Endothelial cell of umbilical vein (primary cell): ENCODE data around the gene TTC3. TPM values are rescaled to one million over a fixed set of nuclear protein-coding genes. Genes with fewer than 3 reads are reported as not detected.

ENCODE experiments used
- BruUV-seq: library from RNA; stranded (reverse); fragments of 400-500 nt; replicated peaks from 2 replicates; lab custom pipeline; 2021; lab: Mats Ljungman, UMichigan
- CTCF ChIA-PET: fragments of 300-600, 350-600 bp; sonication (Branson Sonifier 250); formaldehyde crosslinking; loops from one replicate; lab custom pipeline; 2021; ENCODE audit warnings: antibody characterized with exemption, inconsistent platforms; lab: Charles Lee
- POLR2A ChIA-PET: fragments of 300-600, 350-600 bp; sonication (Branson Sonifier 250); formaldehyde crosslinking; loops from one replicate; lab custom pipeline; 2021; ENCODE audit warnings: antibody characterized with exemption, inconsistent platforms; lab: Charles Lee
- DNase-seq: peaks from one replicate; pipeline ENCODE4 v3.0.0-alpha.2; 2011; ENCODE audit warnings: low read depth, low spot score
- FAIRE-seq: peaks from 2 replicates; lab custom pipeline; 2011; peaks lifted over from hg19 to GRCh38; lab: Jason Lieb, UNC
- H2AFZ ChIP-seq: 2 replicates; pipeline ENCODE4 v1.6.0; 2012; ENCODE audit warnings: low read depth, low read length, control low read depth, inconsistent platforms
- H3K27ac ChIP-seq: 2 replicates; pipeline ENCODE4 v1.5.1; 2011; ENCODE audit warnings: low read depth, mild to moderate bottlenecking, control low read depth, low read length, moderate library complexity; ENCODE audit not compliant: insufficient read depth
- H3K27me3 ChIP-seq, 2 experiments: 2 replicates each; pipeline versions ENCODE4 v1.6.0 to v1.6.1; 2011; ENCODE audit warnings: low read length in 2 of 2, mixed read lengths in 1 of 2; ENCODE audit not compliant: control insufficient read depth in 2 of 2, insufficient read depth in 2 of 2
- H3K36me3 ChIP-seq, 2 experiments: 2 replicates in 1 of 2; 3 replicates in 1 of 2; pipeline ENCODE4 v1.5.1; 2011; ENCODE audit warnings: low read length in 2 of 2, mild to moderate bottlenecking in 1 of 2, moderate library complexity in 1 of 2; ENCODE audit not compliant: control insufficient read depth in 2 of 2, insufficient read depth in 2 of 2; ENCODE audit errors: extremely low read depth in 1 of 2
- H3K4me1 ChIP-seq: 3 replicates; pipeline ENCODE4 v1.5.1; 2011; ENCODE audit warnings: mild to moderate bottlenecking, low read length; ENCODE audit not compliant: control insufficient read depth, insufficient read depth; ENCODE audit errors: extremely low read depth
- H3K4me2 ChIP-seq: 2 replicates; pipeline ENCODE4 v1.6.1; 2011; ENCODE audit warnings: low read length, control low read depth, mixed read lengths; ENCODE audit not compliant: insufficient read depth
- H3K4me3 ChIP-seq, 3 experiments: fragments of 200-600 bp in 1 of 3; sonication (generic), shearing (Covaris generic) in 1 of 3; replicated peaks in 1 of 3; 2 replicates each; pipeline ENCODE4 v1.5.1; 2011 to 2016; ENCODE audit warnings: control low read depth in 3 of 3, low read length in 3 of 3, mild to moderate bottlenecking in 2 of 3, inconsistent platforms in 1 of 3, low read depth in 1 of 3, moderate library complexity in 1 of 3; ENCODE audit not compliant: insufficient read depth in 1 of 3
- H3K79me2 ChIP-seq: 2 replicates; pipeline ENCODE4 v1.6.0; 2012; ENCODE audit warnings: low read length, inconsistent platforms; ENCODE audit not compliant: control insufficient read depth, insufficient read depth
- H3K9ac ChIP-seq: replicated peaks from 2 replicates; pipeline ENCODE3; 2011; ENCODE audit warnings: low read length, control low read depth; ENCODE audit not compliant: insufficient read depth; ENCODE audit errors: extremely low read depth
- H3K9me1 ChIP-seq: replicated peaks from 3 replicates; pipeline ENCODE4 v1.6.0; 2011; ENCODE audit warnings: mild to moderate bottlenecking, low read length; ENCODE audit not compliant: control insufficient read depth, insufficient read depth; ENCODE audit errors: extremely low read depth
- H3K9me3 ChIP-seq: replicated peaks from 2 replicates; pipeline ENCODE4 v1.5.1; 2012; ENCODE audit warnings: low read length, inconsistent platforms; ENCODE audit not compliant: control insufficient read depth, insufficient read depth
- H4K20me1 ChIP-seq: replicated peaks from 2 replicates; pipeline ENCODE3; 2011; ENCODE audit warnings: mild to moderate bottlenecking, low read length; ENCODE audit not compliant: control insufficient read depth, insufficient read depth; ENCODE audit errors: extremely low read depth
- EZH2 ChIP-seq: IDR thresholded peaks from 2 replicates; pipeline ENCODE4 v1.6.1; 2012; ENCODE audit warnings: borderline replicate concordance, low read depth, mild to moderate bottlenecking, moderate library complexity, low read length, inconsistent platforms; ENCODE audit not compliant: severe bottlenecking
- FOS ChIP-seq: IDR thresholded peaks from 2 replicates; pipeline ENCODE4 v1.6.1; 2011; ENCODE audit warnings: mild to moderate bottlenecking, low read length, moderate library complexity, borderline replicate concordance; ENCODE audit not compliant: insufficient read depth
- GATA2 ChIP-seq: IDR thresholded peaks from 2 replicates; pipeline ENCODE4 v1.7.0; 2011; ENCODE audit warnings: low read depth, mild to moderate bottlenecking, moderate library complexity, mixed read lengths, low read length; ENCODE audit not compliant: insufficient read length, insufficient read depth
- JUN ChIP-seq: IDR thresholded peaks from 2 replicates; pipeline ENCODE4 v1.6.1; 2011; ENCODE audit warnings: borderline replicate concordance, low read depth; ENCODE audit not compliant: insufficient read length, insufficient read depth
- MYC ChIP-seq: IDR thresholded peaks from one replicate; pipeline ENCODE4 v1.6.1; 2011; ENCODE audit warnings: mild to moderate bottlenecking, low read depth, low read length
- POLR2A ChIP-seq: IDR thresholded peaks from 2 replicates; pipeline ENCODE4 v1.6.1; 2012; ENCODE audit warnings: low read depth, mild to moderate bottlenecking, control low read depth, low read length
- POLR2AphosphoS5 ChIP-seq: IDR thresholded peaks from 2 replicates; pipeline ENCODE4 v1.6.1; 2012; ENCODE audit warnings: low read depth, mild to moderate bottlenecking, control low read depth, low read length, moderate library complexity; ENCODE audit not compliant: insufficient read depth
- dilution Hi-C: fragments of 300-500 bp; cut with MboI; formaldehyde crosslinking; loops from one replicate; pipeline ENCODE4 v1.15.0; 2019; ENCODE audit warnings: low sequenced_read_pairs; ENCODE audit not compliant: extremely low pct_ligation_motif_present
- intact Hi-C: fragments of 100-400 bp; cut with micrococcal nuclease; formaldehyde crosslinking; loops from one replicate; pipeline ENCODE4 v1.10.0; 2022
- polyA plus RNA-seq, 4 experiments: library from polyadenylated mRNA; depleted of rRNA in 3 of 4; stranded (reverse) in 3 of 4; unstranded in 1 of 4; fragments of >200 nt; gene quantifications; 2 replicates each; pipeline versions ENCODE4 v1.2.1 to v1.2.3, GENCODE V29; 2011 to 2012; ENCODE audit warnings: missing spikeins in 1 of 4
- total RNA-seq: library from RNA; stranded (reverse); gene quantifications from 2 replicates; pipeline ENCODE4 v1.2.3, GENCODE V29; 2021
- TF ChIP-seq, protein P1 (sequence below): IDR thresholded peaks from 2 replicates; pipeline ENCODE4 v1.6.1; 2011; ENCODE audit not compliant: insufficient read depth, insufficient read length
- TF ChIP-seq, protein P2 (sequence below), 2 donors: IDR thresholded peaks; 1 replicate in 1 of 2; 2 replicates in 1 of 2; pipeline ENCODE4 v1.5.1; 2011; ENCODE audit warnings: low read length in 2 of 2, mild to moderate bottlenecking in 2 of 2, moderate library complexity in 2 of 2, control low read depth in 1 of 2, inconsistent platforms in 1 of 2, low read depth in 1 of 2; ENCODE audit not compliant: insufficient read depth in 1 of 2; ENCODE audit errors: extremely low read depth in 1 of 2

The TTC3 gene
- total and polyA plus RNA-seq, 2 donors (not counting 3 experiments of a cell fraction or from before 2014, with no cell fraction given) = 26.2 to 113 TPM

DNA sequence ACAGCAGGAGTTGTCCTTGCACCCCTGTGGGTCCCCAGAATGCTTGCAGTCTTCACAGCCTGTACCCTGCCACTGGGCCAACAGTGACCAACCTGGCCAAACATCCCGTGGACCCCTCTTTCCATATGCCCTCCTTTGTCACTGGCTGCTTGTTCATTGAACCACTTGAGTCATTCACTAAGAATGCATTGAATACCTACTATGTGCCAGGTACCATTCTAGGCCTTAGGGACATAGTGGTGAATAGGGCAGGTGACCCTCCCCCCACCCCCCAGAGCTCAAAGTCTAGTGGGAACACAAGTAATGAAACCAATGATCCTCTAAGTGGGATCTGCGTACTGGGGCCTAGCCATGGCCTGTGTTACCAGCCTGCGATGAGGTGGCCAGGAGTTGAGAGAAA is 28.4 kb upstream of the TTC3 start:
- Histone ChIP-seq H3K79me2 (no peaks in the 10 kb centered on the region), H4K20me1 (no peaks in the 10 kb centered on the region), H3K36me3 (no peaks in the 10 kb centered on the region), H3K4me1 (no peaks in the 10 kb centered on the region), H3K27me3 (peaks cover 2% of the 10 kb centered on the region in 2 experiments), H3K27ac (no peak overlapping the region), H3K9ac (no peak overlapping the region), H3K9me1 (no peaks in the 10 kb centered on the region), H2AFZ (no peak overlapping the region), H3K4me2 (no peak overlapping the region), H3K9me3 (no peaks in the 10 kb centered on the region), H3K4me3 (no peak overlapping the region)
- FAIRE-seq (no peak), DNase-seq (no peak)
- ChIA-PET CTCF (no interaction called here), POLR2A (no interaction called here)
- TF ChIP-seq POLR2A (no peak), MYC (no peak), GATA2 (no peak), FOS (no peak), EZH2 (no peak), POLR2AphosphoS5 (no peak), JUN (no peak)
- TF ChIP-seq, protein P1, sequence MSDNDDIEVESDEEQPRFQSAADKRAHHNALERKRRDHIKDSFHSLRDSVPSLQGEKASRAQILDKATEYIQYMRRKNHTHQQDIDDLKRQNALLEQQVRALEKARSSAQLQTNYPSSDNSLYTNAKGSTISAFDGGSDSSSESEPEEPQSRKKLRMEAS = no peak
- TF ChIP-seq, protein P2, sequence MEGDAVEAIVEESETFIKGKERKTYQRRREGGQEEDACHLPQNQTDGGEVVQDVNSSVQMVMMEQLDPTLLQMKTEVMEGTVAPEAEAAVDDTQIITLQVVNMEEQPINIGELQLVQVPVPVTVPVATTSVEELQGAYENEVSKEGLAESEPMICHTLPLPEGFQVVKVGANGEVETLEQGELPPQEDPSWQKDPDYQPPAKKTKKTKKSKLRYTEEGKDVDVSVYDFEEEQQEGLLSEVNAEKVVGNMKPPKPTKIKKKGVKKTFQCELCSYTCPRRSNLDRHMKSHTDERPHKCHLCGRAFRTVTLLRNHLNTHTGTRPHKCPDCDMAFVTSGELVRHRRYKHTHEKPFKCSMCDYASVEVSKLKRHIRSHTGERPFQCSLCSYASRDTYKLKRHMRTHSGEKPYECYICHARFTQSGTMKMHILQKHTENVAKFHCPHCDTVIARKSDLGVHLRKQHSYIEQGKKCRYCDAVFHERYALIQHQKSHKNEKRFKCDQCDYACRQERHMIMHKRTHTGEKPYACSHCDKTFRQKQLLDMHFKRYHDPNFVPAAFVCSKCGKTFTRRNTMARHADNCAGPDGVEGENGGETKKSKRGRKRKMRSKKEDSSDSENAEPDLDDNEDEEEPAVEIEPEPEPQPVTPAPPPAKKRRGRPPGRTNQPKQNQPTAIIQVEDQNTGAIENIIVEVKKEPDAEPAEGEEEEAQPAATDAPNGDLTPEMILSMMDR (IDR thresholded peaks at IDR 0.05; ENCODE audit: extremely low read depth in 1 of 2, insufficient read depth in 1 of 2, low read depth in 1 of 2, low read length in 2 of 2) = no peak
- no TSS peak for BruUV-seq
- intact Hi-C loops = no loop called here
- dilution Hi-C loops = no loop called here
